ENCODE results near the gene SCEL.

DNA sequence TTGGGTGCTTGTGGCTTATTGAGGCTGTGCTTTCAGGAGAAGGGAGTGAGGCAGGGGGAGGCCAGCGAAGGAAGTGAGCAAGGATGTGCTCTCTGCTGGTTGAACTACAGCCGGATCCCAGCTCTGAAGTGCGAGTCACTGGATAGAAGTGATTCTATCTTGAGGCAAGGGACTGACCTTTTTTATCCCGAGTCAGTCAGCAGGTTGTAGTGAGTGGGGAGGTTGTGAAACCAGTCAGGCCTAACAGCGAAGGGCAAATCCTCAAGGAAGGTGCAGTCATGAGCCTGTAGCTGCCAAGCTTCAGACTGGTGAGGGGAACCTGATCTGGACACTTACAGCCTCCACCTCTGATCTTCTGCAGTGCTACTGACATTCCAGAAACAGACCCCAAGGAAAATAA, 18.6 kb downstream of the SCEL start:
- TF ChIP-seq CTCF (IDR thresholded peaks at IDR 0.05; ENCODE audit: poor library complexity, severe bottlenecking) (no peak), REST (IDR thresholded peaks at IDR 0.05; ENCODE audit: borderline replicate concordance) (no peak), EZH2 (IDR thresholded peaks at IDR 0.05; ENCODE audit: borderline replicate concordance, insufficient read depth, low read length, poor library complexity, severe bottlenecking) (no peak), EP300 (conservative IDR thresholded peaks at IDR 0.05; ENCODE audit: poor library complexity, severe bottlenecking) (no peak)
